ENCODE results near the gene ARHGEF28.

GRCh38 chr5:73899916-73900315, 273.9 kb downstream of the ARHGEF28 start:
- TF ChIP-seq, protein P1, sequence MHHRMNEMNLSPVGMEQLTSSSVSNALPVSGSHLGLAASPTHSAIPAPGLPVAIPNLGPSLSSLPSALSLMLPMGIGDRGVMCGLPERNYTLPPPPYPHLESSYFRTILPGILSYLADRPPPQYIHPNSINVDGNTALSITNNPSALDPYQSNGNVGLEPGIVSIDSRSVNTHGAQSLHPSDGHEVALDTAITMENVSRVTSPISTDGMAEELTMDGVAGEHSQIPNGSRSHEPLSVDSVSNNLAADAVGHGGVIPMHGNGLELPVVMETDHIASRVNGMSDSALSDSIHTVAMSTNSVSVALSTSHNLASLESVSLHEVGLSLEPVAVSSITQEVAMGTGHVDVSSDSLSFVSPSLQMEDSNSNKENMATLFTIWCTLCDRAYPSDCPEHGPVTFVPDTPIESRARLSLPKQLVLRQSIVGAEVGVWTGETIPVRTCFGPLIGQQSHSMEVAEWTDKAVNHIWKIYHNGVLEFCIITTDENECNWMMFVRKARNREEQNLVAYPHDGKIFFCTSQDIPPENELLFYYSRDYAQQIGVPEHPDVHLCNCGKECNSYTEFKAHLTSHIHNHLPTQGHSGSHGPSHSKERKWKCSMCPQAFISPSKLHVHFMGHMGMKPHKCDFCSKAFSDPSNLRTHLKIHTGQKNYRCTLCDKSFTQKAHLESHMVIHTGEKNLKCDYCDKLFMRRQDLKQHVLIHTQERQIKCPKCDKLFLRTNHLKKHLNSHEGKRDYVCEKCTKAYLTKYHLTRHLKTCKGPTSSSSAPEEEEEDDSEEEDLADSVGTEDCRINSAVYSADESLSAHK (CRISPR knock-in tag; IDR thresholded peaks at IDR 0.05; ENCODE audit: borderline replicate concordance), result no peak
- no peak for TF ChIP-seq RAD21 (CRISPR knock-in tag; IDR thresholded peaks at IDR 0.05)
- TF ChIP-seq ARID2 (CRISPR knock-in tag; IDR thresholded peaks at IDR 0.05; ENCODE audit: borderline replicate concordance), result no peak
